IPS-15b (cell line): ENCODE results near the gene ADAMTS16.

Experiments
- H3K27me3 ChIP-seq: one replicate; pipeline ENCODE4 v1.6.1; 2013; ENCODE audit warnings: low read length; ENCODE audit not compliant: control insufficient read depth, insufficient read depth
- H3K36me3 ChIP-seq: one replicate; pipeline ENCODE4 v1.6.1; 2013; ENCODE audit warnings: low read length; ENCODE audit not compliant: control insufficient read depth, insufficient read depth
- H3K4me1 ChIP-seq: one replicate; pipeline ENCODE4 v1.6.1; 2013; ENCODE audit warnings: mild to moderate bottlenecking, low read length; ENCODE audit not compliant: control insufficient read depth, insufficient read depth
- H3K4me3 ChIP-seq: one replicate; pipeline ENCODE4 v1.5.1; 2013; ENCODE audit warnings: low read depth, low read length
- H3K9ac ChIP-seq: one replicate; pipeline ENCODE4 v1.6.1; 2013; ENCODE audit warnings: low read depth, mild to moderate bottlenecking, low read length
- H3K9me3 ChIP-seq: one replicate; pipeline ENCODE4 v1.6.1; 2013; ENCODE audit warnings: mild to moderate bottlenecking, low read length; ENCODE audit not compliant: control insufficient read depth, insufficient read depth

The ADAMTS16 gene

DNA sequence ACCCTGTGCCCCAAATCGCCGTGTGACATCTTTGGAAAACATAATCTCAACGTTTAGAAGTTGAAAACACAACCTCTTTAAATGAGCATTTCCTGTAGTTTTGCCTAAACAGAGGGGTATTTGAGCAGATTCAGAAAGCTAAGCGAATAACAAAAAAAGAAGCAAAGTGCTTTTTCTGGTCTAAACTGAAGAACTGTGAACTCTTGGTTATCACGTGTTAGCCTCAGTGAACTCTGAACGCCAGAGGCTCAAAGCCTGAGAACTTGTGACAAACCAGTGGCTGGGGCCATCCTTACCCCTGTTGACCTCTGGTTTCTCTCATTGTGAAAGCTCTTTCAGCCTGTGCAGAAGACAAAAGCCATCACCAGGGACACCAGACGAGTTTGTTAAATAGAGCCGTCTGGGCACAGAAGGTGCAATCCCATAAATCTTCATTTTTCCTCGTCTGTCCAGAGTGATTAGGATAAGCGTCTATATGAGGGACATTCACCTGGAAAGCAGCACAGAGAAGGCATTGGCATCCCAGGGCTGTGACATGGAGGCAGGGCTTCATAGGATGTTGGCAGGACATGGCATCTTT is 220.9 kb downstream of the ADAMTS16 start:
- no peaks in the 10 kb centered on the region for H3K4me1 ChIP-seq
- no peak overlapping the region for H3K4me3 ChIP-seq
- H3K27me3 ChIP-seq, result no peaks in the 10 kb centered on the region
- H3K36me3 ChIP-seq, result no peaks in the 10 kb centered on the region
- H3K9ac ChIP-seq, result no peak overlapping the region
- H3K9me3 ChIP-seq, result no peaks in the 10 kb centered on the region

DNA sequence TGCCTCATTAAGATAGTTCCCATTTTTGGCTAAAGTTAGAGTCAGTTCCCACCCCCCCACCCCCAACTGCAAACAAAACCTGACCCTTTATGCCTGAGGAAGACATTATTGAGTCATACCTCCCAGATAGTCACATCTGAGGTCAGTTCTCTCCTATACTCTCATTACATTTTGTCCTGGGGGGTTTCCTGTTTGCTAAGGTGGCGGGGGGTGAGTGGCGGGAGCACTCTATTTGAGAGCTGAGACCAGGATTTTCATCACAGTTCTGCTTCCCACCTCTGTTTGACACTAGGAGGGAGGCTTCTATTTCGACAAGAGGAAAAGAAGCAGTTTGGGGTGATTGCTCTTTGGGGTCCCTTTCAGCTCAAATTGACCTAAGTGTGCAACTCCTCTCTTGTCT is 222.9 kb downstream of the ADAMTS16 start:
- Histone ChIP-seq H3K27me3 (no peaks in the 10 kb centered on the region), H3K36me3 (no peaks in the 10 kb centered on the region), H3K9ac (no peak overlapping the region), H3K4me1 (no peaks in the 10 kb centered on the region), H3K4me3 (no peak overlapping the region), H3K9me3 (no peaks in the 10 kb centered on the region)

DNA sequence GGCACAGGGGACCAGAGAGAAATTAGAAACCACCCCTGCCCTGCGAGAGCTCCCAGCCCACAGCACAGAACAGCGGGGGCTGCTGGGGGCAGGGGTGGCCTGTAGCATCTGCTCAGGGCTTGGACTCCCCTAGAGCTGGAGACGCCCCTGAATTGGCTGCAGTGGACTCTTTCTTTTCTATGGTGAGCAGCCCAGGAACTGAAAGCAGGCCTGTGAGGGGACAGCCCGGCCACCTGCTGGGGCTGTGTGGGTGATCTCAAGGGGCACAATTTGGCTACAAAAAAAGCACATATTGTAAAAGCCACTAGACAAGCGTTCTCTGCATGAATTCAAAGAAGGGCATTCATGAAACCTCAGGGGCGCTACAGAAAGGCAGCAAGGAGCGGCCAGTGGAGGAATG is 224.8 kb downstream of the ADAMTS16 start:
- Histone ChIP-seq H3K27me3 (no peaks in the 10 kb centered on the region), H3K4me1 (no peaks in the 10 kb centered on the region), H3K4me3 (no peak overlapping the region), H3K9ac (no peak overlapping the region), H3K9me3 (no peaks in the 10 kb centered on the region), H3K36me3 (no peaks in the 10 kb centered on the region)

DNA sequence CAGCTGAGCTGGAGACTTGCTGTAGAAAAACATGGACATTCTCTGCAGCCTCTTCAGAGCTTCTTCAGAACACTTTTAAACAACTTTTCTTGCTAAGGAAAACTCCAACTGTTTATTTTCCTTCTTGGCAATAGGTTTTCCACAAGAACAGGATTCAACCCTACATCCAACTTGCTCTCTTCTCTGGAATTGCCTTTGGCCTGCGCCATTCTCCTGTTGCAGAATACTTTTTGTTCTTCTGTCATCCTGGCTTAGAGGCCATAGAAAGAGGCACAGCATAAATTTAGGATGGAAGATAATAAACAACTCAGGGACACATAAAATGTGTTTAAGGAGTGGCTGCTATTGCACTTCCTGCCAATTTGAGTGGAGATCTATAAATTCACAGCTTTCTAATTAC is 227.6 kb downstream of the ADAMTS16 start:
- no peaks in the 10 kb centered on the region for H3K27me3 ChIP-seq
- no peak overlapping the region for H3K4me3 ChIP-seq
- no peaks in the 10 kb centered on the region for H3K9me3 ChIP-seq
- no peak overlapping the region for H3K9ac ChIP-seq
- no peaks in the 10 kb centered on the region for H3K36me3 ChIP-seq
- H3K4me1 ChIP-seq, result no peaks in the 10 kb centered on the region

DNA sequence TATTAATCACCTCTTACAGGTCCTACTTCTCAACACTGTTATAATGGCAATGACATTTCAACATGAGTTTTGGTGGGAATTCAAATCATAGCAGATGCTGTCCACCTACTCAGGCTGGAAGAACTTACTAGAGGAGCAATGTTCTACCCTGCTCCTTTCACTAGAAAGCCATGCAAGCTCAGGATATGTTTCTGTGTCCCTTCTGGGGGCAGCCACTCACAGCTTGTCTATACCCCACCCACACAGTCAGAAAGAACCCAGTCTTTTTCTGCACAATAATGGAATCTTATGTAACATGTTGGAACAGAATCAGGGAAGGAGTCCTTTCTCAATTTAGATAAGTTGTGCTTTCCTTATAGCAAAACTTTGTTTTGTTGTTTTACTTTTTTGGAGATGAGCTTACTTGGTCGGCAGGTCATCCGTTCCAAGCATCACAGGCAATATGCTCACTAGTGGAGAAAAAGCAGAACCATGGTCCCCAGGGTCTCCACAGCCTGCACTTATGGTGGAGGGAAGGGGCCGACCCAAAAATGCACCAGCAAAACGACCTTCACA is 229.0 kb downstream of the ADAMTS16 start:
- Histone ChIP-seq H3K4me1 (no peaks in the 10 kb centered on the region), H3K27me3 (no peaks in the 10 kb centered on the region)

More for the DNA sequence above, 229.0 kb downstream of the ADAMTS16 start:
- Histone ChIP-seq H3K36me3 (no peaks in the 10 kb centered on the region), H3K9ac (no peak overlapping the region), H3K9me3 (no peaks in the 10 kb centered on the region), H3K4me3 (no peak overlapping the region)
